ENCODE results near the gene DST. TPM values are rescaled to one million over a fixed set of nuclear protein-coding genes. Genes with fewer than 3 reads are reported as not detected.

DST gene
- total RNA-seq, 1 experiment from 2014 or later: 144 TPM

DNA sequence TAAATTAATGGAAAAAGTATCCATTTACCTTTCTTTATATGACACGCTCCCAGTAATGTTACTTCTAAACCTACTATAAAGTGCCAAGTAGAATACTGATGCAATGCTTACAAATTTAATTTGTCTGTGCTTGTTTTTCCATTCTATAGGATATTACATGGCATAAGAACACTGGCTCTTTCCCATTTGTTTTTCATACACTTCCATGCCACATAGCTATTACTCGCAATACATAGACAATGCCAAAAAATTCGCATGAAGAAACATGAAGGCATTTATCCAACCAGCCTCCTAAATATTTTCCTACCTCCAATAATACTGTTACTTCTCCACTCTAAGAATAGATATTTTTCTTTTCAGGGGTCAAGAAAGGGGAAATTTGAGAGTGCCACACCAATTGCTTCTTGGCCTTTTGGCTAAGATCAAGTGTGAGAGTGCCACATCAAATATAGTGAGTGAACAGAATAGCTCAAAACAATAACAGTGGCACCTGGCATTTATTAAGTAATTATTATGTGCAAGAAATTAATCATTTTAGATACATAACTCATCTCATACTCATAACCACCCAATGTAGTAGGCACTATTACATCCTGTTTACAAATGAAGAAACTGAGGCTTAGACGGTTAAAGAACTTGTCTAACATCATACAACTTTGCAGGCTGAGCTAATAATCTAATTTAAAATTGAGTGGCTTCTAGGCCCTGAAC is 845 bp upstream of the DST start:
- intact Hi-C loops (cut with micrococcal nuclease): no loop called here
- Histone ChIP-seq H3K9me3 (ENCODE audit: control insufficient read depth in 1 of 2, insufficient read depth in 1 of 2, low read depth in 1 of 2, low read length in 2 of 2) (no peaks in the 10 kb centered on the region), H3K4me1 (ENCODE audit: control insufficient read depth in 1 of 2, insufficient read depth in 2 of 2, low read length in 2 of 2) (peaks cover 16% of the 10 kb centered on the region in 2 experiments), H3K9me2 (ENCODE audit: insufficient read depth) (no peaks in the 10 kb centered on the region), H2AFZ (ENCODE audit: low read depth, low read length, poor library complexity, severe bottlenecking) (no peak overlapping the region), H3K79me2 (ENCODE audit: insufficient read depth, low read length) (no peaks in the 10 kb centered on the region), H3K36me3 (ENCODE audit: control insufficient read depth in 1 of 2, insufficient read depth in 2 of 2, low read length in 2 of 2) (peaks cover 18 to 27% of the 10 kb centered on the region in 2 experiments; a peak in 2 of 4 replicates), H3K27ac (ENCODE audit: low read depth, low read length) (peak overlapping the region; percentile 54; the same call in 1 of the 2 replicates), H3K4me3 (replicated peaks in 1 of 2; ENCODE audit: low read depth in 1 of 2, low read length in 2 of 2) (no peak overlapping the region), H3K4me2 (ENCODE audit: low read length) (peak overlapping the region; percentile 35), H3K9ac (ENCODE audit: low read length) (no peak overlapping the region), H3K27me3 (ENCODE audit: insufficient read depth, low read length) (no peaks in the 10 kb centered on the region), H4K20me1 (ENCODE audit: insufficient read depth) (no peaks in the 10 kb centered on the region)
- DNase-seq (ENCODE audit: low read depth, low spot score): no peak
- ChIA-PET POLR2A (interaction anchor here (0.9 kb wide), 1 partner anchor 9 kb away, joined by 3 read pairs; no protein-coding TSS in a partner anchor), CTCF (interaction anchor here (1.1 to 1.6 kb wide), 3 partner anchors 45 to 67 kb away, joined by 3 to 4 read pairs (median 4); no protein-coding TSS in a partner anchor), RAD21 (ENCODE audit: low non-redundant PET in 1 of 2, low total read pairs in 2 of 2, uncharacterized antibody in 2 of 2, unreplicated experiment in 2 of 2) (interaction anchor here in 1 of 2 experiments (0.6 kb wide), 1 partner anchor 26 kb away, joined by 3 read pairs; no protein-coding TSS in a partner anchor)
- no peak for ATAC-seq
- TF ChIP-seq, protein P1, sequence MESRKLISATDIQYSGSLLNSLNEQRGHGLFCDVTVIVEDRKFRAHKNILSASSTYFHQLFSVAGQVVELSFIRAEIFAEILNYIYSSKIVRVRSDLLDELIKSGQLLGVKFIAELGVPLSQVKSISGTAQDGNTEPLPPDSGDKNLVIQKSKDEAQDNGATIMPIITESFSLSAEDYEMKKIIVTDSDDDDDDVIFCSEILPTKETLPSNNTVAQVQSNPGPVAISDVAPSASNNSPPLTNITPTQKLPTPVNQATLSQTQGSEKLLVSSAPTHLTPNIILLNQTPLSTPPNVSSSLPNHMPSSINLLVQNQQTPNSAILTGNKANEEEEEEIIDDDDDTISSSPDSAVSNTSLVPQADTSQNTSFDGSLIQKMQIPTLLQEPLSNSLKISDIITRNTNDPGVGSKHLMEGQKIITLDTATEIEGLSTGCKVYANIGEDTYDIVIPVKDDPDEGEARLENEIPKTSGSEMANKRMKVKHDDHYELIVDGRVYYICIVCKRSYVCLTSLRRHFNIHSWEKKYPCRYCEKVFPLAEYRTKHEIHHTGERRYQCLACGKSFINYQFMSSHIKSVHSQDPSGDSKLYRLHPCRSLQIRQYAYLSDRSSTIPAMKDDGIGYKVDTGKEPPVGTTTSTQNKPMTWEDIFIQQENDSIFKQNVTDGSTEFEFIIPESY (IDR thresholded peaks at IDR 0.05; ENCODE audit: extremely low read depth, insufficient replicate concordance, low read length): no peak
- TF ChIP-seq FOSL1 (IDR thresholded peaks at IDR 0.05; ENCODE audit: low read depth): no peak
- TF ChIP-seq ZFX (IDR thresholded peaks at IDR 0.05): no peak
- TF ChIP-seq, protein P2, sequence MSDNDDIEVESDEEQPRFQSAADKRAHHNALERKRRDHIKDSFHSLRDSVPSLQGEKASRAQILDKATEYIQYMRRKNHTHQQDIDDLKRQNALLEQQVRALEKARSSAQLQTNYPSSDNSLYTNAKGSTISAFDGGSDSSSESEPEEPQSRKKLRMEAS (IDR thresholded peaks at IDR 0.05): no peak
- TF ChIP-seq ZNF274 (IDR thresholded peaks at IDR 0.05; ENCODE audit: low read depth, low read length): no peak
- no peak for TF ChIP-seq YY1 (IDR thresholded peaks at IDR 0.05; ENCODE audit: extremely low read depth, insufficient replicate concordance, low read depth, low read length)
- no peak for TF ChIP-seq EZH2 (IDR thresholded peaks at IDR 0.05)
- no peak for TF ChIP-seq SP1 (IDR thresholded peaks at IDR 0.05; ENCODE audit: low read depth)
- no peak for TF ChIP-seq SRF (IDR thresholded peaks at IDR 0.05; ENCODE audit: low read depth)
- TF ChIP-seq, protein P3, sequence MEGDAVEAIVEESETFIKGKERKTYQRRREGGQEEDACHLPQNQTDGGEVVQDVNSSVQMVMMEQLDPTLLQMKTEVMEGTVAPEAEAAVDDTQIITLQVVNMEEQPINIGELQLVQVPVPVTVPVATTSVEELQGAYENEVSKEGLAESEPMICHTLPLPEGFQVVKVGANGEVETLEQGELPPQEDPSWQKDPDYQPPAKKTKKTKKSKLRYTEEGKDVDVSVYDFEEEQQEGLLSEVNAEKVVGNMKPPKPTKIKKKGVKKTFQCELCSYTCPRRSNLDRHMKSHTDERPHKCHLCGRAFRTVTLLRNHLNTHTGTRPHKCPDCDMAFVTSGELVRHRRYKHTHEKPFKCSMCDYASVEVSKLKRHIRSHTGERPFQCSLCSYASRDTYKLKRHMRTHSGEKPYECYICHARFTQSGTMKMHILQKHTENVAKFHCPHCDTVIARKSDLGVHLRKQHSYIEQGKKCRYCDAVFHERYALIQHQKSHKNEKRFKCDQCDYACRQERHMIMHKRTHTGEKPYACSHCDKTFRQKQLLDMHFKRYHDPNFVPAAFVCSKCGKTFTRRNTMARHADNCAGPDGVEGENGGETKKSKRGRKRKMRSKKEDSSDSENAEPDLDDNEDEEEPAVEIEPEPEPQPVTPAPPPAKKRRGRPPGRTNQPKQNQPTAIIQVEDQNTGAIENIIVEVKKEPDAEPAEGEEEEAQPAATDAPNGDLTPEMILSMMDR (IDR thresholded peaks at IDR 0.05 in 2 of 3, conservative IDR thresholded peaks at IDR 0.05 in 1 of 3; ENCODE audit: borderline replicate concordance in 1 of 3, insufficient read depth in 1 of 3, low read depth in 2 of 3, low read length in 2 of 3): no peak
- no peak for TF ChIP-seq TCF7L2 (IDR thresholded peaks at IDR 0.05; ENCODE audit: borderline replicate concordance, extremely low read depth, insufficient read depth, insufficient read length)
- no peak for TF ChIP-seq CBX3 (IDR thresholded peaks at IDR 0.05; ENCODE audit: low read depth)
- TF ChIP-seq, protein P4, sequence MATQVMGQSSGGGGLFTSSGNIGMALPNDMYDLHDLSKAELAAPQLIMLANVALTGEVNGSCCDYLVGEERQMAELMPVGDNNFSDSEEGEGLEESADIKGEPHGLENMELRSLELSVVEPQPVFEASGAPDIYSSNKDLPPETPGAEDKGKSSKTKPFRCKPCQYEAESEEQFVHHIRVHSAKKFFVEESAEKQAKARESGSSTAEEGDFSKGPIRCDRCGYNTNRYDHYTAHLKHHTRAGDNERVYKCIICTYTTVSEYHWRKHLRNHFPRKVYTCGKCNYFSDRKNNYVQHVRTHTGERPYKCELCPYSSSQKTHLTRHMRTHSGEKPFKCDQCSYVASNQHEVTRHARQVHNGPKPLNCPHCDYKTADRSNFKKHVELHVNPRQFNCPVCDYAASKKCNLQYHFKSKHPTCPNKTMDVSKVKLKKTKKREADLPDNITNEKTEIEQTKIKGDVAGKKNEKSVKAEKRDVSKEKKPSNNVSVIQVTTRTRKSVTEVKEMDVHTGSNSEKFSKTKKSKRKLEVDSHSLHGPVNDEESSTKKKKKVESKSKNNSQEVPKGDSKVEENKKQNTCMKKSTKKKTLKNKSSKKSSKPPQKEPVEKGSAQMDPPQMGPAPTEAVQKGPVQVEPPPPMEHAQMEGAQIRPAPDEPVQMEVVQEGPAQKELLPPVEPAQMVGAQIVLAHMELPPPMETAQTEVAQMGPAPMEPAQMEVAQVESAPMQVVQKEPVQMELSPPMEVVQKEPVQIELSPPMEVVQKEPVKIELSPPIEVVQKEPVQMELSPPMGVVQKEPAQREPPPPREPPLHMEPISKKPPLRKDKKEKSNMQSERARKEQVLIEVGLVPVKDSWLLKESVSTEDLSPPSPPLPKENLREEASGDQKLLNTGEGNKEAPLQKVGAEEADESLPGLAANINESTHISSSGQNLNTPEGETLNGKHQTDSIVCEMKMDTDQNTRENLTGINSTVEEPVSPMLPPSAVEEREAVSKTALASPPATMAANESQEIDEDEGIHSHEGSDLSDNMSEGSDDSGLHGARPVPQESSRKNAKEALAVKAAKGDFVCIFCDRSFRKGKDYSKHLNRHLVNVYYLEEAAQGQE (IDR thresholded peaks at IDR 0.05; ENCODE audit: low read depth): no peak
- TF ChIP-seq JUND (IDR thresholded peaks at IDR 0.05): no peak
- no peak for TF ChIP-seq EGR1 (IDR thresholded peaks at IDR 0.05; ENCODE audit: low read depth)
- TF ChIP-seq CEBPB (IDR thresholded peaks at IDR 0.05; ENCODE audit: low read depth): no peak
- TF ChIP-seq POLR2A (IDR thresholded peaks at IDR 0.05; ENCODE audit: borderline replicate concordance, extremely low read depth, insufficient read depth, insufficient read length): no peak
- TF ChIP-seq RAD21 (IDR thresholded peaks at IDR 0.05; ENCODE audit: low read depth): no peak
- no peak for TF ChIP-seq ELF1 (IDR thresholded peaks at IDR 0.05; ENCODE audit: borderline replicate concordance, low read depth)
- no peak for TF ChIP-seq POLR2AphosphoS5 (IDR thresholded peaks at IDR 0.05; ENCODE audit: low read depth, low read length)
- BruUV-seq (replicated peaks): no TSS peak
